ENCODE results near the gene PROC.
A peak's percentile ranks its signal among the peaks of the same experiment; 100 is the strongest.

PROC gene

GRCh38 chr2:127418300-127419111 is at the start of gene PROC:
Gene PROC (plus strand): TSS chr2:127418427. CDS start chr2:127419943, 1,516 bp downstream.
- DNase-seq (ENCODE audit: low read depth), result no peak

DNA sequence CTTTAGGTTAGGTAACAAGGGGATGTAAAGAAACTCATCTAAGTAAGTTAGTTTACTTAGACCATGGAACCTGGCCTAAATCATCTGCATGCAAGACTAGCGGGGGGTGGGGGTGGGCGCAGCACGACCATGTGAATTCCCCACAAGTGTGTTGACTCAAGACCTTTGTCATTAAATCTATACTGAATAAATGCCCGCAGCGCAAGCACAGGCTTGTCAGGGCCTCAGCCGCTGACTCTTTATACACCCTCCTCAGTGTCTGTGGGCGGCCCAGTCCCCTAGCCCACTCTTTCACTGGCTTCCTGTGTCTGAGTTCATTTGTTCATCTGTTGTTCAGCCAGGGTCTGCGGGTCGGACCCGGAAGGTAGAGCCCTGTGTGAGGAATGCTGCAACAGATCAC is 48.2 kb upstream of the PROC start:
- no peak for DNase-seq (ENCODE audit: low read depth)

- no peak for DNase-seq (ENCODE audit: low read depth)
These were observed 47.2 kb upstream of the PROC start for GRCh38 chr2:127371037-127371436.

- no peak for DNase-seq (ENCODE audit: low read depth)
These were observed 44.7 kb upstream of the PROC start for GRCh38 chr2:127373362-127374083.

- DNase-seq (ENCODE audit: low read depth), result no peak
These were observed 42.0 kb upstream of the PROC start for GRCh38 chr2:127376257-127376656.

DNA sequence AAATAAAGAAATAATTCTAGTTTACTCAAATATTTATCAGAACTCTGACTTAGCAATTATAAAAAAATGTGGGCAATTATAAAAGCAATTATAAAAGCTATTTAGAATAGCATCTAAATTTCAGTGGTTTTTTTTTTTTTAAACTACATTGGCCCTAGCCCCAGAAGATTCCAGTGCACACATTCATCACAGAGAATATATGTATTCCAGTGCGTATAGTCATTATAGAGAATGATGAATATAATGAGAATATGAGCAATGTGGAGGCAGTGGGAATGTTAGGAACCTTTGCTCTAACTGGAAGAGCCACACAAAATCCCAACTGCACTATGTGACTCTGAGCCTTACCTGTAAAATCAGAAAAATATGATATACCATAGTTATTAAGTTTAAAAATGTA is 41.0 kb upstream of the PROC start:
- no peak for DNase-seq (ENCODE audit: low read depth)

DNA sequence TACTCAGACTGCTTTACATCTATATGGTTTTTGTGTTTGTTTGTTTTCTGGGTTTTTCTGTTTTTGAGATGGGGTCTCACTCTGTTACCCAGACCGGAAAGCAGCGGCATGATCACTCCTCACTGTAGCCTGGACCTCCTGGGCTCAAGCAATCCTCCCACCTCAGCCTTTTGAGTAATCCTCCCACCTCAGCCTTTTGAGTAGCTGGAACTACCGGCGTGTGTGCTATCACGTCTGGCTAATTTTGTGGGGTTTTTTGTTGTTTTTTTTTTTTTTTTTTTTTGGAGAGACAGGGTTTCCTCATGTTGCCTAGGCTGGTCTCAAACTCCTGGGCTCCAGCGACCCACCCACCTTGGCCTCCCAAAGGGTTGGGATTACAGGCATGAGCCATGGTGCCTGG is 39.5 kb upstream of the PROC start:
- DNase-seq (ENCODE audit: low read depth), result no peak

GRCh38 chr2:127379712-127380355 is 38.4 kb upstream of the PROC start:
- no peak for DNase-seq (ENCODE audit: low read depth)

DNA sequence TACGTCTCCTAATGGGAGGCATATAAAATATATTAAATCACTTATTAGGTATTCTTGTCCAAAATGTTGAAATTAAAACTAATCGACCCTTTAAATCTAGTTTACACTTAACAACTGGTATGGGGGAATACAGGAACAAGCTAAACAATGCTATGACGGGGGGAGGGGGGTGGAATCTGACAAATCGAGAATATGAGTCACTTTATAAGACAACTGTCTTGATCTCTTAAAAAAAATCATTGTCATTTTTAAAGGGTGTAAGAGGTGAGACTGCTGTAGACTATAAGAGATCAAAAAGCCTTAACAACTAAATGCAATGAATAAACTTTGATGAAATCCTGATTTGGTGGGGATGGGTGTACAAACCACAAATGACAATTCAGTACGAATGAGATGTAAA is 36.5 kb upstream of the PROC start:
- peak; percentile 25 for DNase-seq (ENCODE audit: low read depth)

GRCh38 chr2:127382831-127383230 is 35.4 kb upstream of the PROC start:
- no peak for DNase-seq (ENCODE audit: low read depth)

GRCh38 chr2:127384529-127384928 is 33.7 kb upstream of the PROC start:
- DNase-seq (ENCODE audit: low read depth), result no peak

DNA sequence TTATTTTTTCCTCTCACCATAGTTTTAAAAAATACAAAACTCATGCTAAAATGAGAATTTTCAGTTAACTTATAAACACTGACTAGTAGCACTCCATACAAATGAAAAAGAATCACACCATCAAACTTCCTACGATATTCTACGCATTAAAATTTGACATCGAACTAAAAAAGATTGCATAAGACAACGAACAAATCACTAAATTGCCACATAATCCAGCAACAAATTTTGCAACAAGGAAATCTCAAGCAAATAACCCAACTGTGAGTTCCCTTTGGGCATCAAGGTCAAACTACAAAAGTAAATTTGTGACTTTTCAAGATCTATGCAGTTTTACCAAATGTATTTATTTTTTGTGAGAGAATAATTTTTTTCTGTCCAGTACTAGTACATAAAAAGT is 32.0 kb upstream of the PROC start:
- DNase-seq (ENCODE audit: low read depth), result no peak

GRCh38 chr2:127386764-127387654 is 31.2 kb upstream of the PROC start:
- peak; percentile 68 for DNase-seq (ENCODE audit: low read depth)

DNA sequence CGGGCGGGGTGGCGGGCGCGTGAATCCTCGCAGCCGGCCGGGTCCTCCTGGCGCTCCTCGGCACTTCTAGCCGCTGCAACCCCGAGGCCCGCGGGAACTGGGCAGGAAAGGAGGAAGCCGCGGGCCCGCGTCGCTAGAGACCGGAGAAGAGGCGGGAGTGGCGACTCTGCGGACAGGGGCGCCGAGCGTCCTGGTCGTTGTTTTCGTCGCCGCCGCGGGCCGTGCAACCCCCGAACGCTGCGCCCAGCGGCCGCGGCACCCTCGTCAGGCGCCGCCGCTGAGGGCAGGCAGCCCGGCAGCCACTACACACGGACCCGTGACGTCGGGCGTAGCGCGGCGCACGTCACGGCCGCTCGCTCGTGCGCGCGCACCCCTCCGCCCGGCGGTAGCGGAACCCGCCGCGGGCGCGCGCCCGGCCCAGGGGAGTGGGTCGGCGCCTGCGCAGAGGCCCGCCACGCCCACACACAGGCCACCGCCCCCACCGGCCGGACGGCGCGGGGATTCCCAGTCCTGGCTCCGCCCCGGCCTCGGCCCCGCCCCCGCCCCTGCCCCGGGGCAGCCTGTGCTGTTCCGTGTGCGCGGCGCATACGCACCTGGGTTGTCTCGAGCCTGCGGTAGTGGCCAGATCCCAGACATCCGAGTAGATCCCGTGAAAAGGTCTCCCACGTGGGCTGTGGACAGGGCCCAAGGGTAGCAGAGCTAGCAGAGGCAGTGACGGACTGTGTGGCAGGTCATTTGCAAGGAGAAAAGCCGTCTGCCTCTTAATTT is 30.4 kb upstream of the PROC start, which contains the start of gene MAP3K2:
TSS of gene MAP3K2 (minus strand) at position 321 of the 768 bp plus-strand sequence. CDS start 44,846 bp downstream, outside the sequence.
- peak; percentile 94 for DNase-seq (ENCODE audit: low read depth)

DNA sequence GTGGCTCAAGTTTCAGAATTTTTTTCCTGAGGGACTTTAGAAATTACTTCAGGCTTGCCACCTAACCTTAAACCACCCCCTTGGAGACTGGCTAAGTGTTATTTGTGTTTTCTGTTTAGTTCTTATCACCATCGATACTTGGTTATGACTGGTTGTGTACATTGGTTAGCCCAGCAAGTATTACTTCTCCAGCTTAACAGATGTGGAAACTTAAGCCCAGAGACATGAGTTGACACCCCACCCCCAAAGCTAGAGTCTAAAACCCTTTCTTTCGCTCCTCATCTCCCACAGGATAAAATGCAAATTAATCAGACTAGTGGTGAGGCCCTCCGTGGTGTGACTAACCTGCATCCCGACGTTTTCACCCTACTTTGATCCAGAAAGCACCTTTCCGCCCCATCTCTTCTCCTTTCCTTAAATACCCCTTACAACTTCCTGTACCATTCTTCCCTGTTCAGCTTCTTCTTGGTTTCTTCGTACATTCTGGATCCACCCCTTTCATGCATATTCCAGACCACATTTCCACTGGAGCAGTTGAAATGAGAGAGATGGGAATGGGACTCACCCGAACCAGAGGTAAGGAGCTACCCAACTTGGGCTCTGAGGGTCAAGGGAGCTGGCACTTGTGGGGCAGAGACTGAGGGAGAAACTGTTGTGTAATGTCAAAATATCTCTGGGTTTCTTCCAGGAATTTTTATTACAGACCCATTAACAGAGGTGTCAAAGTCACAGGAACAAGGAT is 29.6 kb upstream of the PROC start:
- no peak for DNase-seq (ENCODE audit: low read depth)

DNA sequence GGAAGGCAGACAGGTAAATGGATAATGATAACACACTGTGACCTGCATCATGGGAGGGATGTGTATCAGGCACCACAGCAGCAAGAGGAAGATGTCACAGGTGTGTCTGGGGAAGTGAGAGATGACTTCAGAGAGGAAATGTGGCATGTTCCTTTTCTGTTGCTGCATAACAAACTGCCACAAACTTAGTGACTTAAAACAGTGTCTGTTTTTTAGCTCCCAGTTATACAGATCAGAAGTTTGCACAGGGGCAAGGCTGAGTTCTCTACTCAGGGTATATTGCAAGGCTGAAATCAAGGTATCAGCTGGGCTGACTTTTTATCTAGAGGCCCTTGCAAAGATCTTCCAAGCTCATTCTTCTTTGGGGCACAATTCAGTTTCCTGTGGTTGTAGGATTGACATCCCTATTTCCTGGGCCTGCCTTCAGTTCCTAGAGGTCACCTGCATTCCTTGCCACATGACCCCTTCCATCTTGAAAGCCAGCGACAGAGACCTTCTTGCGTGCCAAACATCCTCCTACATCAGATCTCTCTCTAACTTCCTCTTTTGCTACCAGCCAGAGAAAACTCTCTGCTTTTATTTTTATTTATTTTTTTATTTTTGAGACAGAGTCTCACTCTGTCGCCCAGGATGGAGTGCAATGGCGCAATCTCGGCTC is 28.3 kb upstream of the PROC start:
- no peak for DNase-seq (ENCODE audit: low read depth)

GRCh38 chr2:127392133-127392827 is 25.9 kb upstream of the PROC start:
- no peak for DNase-seq (ENCODE audit: low read depth)

DNA sequence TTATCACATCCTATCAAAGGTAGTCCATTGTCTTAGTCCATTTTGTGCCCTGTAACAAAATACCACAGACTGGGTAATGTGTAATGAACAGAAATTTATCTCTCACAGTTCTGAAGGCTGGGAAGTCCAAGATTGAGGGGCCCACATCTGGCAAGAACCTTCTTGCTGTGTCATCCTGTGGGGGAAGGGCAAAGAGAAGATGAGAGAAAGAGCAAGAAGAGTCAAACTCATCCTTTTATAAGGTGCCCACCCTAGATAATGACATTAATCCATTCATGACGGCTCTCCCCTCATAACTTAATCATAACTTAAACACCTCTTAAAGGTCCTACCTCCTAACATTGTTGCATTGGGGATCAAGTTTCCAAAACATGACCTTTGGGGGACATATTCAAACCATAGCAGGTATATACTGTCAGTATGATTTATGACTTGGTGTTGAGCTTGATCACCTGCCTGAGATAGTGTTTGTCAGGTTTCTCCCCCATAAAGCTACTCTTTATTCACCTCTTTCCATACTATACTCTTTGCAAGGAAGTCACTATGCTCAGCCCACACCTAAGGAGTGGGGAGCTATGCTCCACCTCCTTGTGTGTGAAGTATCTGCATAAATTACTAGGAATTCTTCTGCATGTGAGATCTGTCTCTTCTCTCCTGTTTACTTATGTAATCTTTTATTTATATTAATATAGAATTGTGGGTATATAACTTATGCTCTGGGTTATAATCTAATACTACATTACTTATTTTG is 25.2 kb upstream of the PROC start:
- DNase-seq (ENCODE audit: low read depth), result no peak

Data from stimulated activated CD4-positive, alpha-beta T cell treated with anti-CD3 and anti-CD28 coated beads, Interleukin-2, amount 100 ng/mL, for 4 hours (primary cell).